GM23248 (cell line): ENCODE measurements around the gene CR1L.

Experiments used
- EZH2 ChIP-seq: fragments of 200-600 bp; sonication (generic); IDR thresholded peaks from 2 replicates; pipeline ENCODE4 v1.6.1; 2018; ENCODE audit warnings: antibody characterized with exemption, mild to moderate bottlenecking; ENCODE audit not compliant: insufficient read depth, poor library complexity, severe bottlenecking
- EZH2phosphoT487 ChIP-seq: fragments of 200-600 bp; sonication (generic); IDR thresholded peaks from 2 replicates; pipeline ENCODE4 v1.6.1; 2018; ENCODE audit warnings: antibody characterized with exemption, moderate library complexity, mild to moderate bottlenecking, low read depth; ENCODE audit not compliant: insufficient read depth

- TF ChIP-seq EZH2phosphoT487 (no peak), EZH2 (no peak)
Measured at GRCh38 chr1:207748737-207749528, 104.0 kb downstream of the CR1L start.
